ENCODE results near the gene ENTPD7.
"Not testable (repeated sequence)": the region's sequence is repeated elsewhere in the genome, so short reads cannot be mapped to it uniquely, and the experiment has no call there.

Gene ENTPD7

DNA sequence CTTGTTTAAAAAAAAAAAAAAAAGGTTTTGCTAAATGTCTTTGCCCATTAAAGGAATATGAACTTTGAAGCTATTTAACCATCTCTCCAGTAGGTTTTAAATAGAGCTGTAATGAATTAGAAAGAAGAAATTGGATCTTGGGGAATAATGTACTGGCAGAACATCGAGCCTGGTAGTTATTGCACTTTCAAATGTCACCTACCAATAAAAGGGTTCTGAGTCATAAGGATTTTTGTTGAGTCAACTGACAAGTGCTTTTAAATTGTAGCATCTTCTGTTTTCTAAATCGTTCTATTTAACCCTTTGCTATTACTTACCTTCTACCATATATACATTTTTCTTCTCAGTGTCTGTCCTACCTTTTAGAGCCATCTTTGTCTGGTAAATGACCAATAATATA lies 83.4 kb downstream of the ENTPD7 start:
- Mint-ChIP-seq H3K4me1 (peaks cover 4% of the 10 kb centered on the region), H3K36me3 (peaks cover 84% of the 10 kb centered on the region), H3K27ac (no peak overlapping the region), H3K27me3 (no peaks in the 10 kb centered on the region), H3K9me3 (peaks cover 8% of the 10 kb centered on the region), H3K4me3 (no peak overlapping the region)
- ATAC-seq, result no peak

- Mint-ChIP-seq H3K27me3 (no peaks in the 10 kb centered on the region), H3K4me3 (no peak overlapping the region), H3K36me3 (peaks cover 85% of the 10 kb centered on the region), H3K9me3 (peaks cover 8% of the 10 kb centered on the region), H3K4me1 (peaks cover 4% of the 10 kb centered on the region), H3K27ac (no peak overlapping the region)
- no peak for ATAC-seq
These were observed 84.5 kb downstream of the ENTPD7 start for GRCh38 chr10:99743841-99744240.

DNA sequence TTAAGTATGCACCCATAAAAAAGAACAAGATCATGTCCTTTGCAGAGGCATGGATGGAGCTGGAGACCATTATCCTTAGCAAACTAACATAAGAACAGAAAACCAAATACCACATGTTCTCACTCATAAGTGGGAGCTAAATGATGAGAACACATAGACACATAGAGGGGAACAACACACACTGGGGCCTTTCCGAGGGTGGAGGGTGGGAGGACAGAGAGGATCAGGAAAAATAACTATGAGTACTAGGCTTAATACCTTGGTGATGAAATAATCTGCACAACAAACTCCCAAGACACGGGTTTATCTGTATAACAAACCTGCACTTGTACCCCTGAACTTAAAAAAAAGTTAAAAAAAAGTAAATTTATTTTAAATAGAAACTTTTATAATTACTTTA lies 86.9 kb downstream of the ENTPD7 start:
- not testable (repeated sequence) for ATAC-seq, H3K27me3 Mint-ChIP-seq, H3K4me1 Mint-ChIP-seq, H3K9me3 Mint-ChIP-seq, H3K27ac Mint-ChIP-seq, H3K4me3 Mint-ChIP-seq
- H3K36me3 Mint-ChIP-seq, result peaks cover 79% of the 10 kb centered on the region

DNA sequence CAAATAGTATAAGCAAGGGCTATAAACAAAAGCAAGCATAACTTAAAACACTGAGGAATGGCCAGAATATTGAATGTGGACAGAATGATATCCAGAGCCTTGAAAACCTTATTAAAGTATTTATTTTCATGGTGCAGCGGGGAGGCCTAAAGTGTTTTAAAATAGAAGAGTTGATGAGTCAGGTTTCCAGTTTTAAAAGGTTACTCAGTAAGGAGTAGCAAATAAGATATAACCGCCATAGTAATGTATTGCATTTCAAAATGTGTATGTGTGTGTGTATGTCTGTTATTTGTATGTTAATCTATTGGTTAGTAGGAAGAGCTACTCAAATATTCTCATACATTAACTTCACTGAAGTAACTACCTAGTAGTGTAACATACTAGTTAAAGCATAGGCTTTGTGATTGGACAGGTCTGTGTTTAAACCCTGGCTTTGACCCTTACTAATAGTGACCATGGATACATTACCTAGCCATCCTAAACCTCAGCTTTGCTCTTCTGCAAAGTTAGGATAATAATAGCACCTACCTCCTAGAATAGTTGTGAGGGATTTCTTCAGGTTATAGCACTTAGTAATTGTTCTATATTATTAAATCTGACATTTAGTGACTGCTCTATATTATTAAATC lies 89.6 kb downstream of the ENTPD7 start:
- H3K4me1 Mint-ChIP-seq, result no peaks in the 10 kb centered on the region
- H3K27ac Mint-ChIP-seq, result no peak overlapping the region
- no peak overlapping the region for H3K4me3 Mint-ChIP-seq
- no peak for ATAC-seq
- H3K9me3 Mint-ChIP-seq, result no peaks in the 10 kb centered on the region
- peaks cover 62% of the 10 kb centered on the region for H3K36me3 Mint-ChIP-seq
- no peaks in the 10 kb centered on the region for H3K27me3 Mint-ChIP-seq

- Mint-ChIP-seq H3K36me3 (peaks cover 52% of the 10 kb centered on the region), H3K27me3 (no peaks in the 10 kb centered on the region), H3K9me3 (no peaks in the 10 kb centered on the region), H3K27ac (no peak overlapping the region), H3K4me3 (no peak overlapping the region), H3K4me1 (no peaks in the 10 kb centered on the region)
- no peak for ATAC-seq
These were observed 91.3 kb downstream of the ENTPD7 start for GRCh38 chr10:99750641-99751040.

DNA sequence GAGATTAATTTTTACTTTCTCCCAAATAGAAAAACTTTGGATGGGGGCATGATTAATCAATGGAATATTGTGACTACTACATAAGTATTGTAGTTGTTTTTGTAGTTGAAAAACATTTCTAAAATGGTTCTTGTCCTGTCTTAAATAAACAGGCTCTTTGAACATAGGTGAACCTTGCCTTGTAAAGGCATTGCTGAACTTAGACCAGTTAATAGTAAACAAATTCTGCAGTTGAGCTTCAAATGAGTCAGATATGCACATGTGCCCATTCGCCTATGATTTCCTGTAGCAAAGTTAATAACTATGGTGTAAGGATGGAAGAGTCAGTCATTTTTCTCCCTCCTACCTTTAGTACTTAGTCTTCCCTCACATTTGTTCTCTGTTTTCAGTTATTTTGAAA lies 95.4 kb downstream of the ENTPD7 start:
- H3K9me3 Mint-ChIP-seq, result no peaks in the 10 kb centered on the region
- no peak for ATAC-seq
- peaks cover 57% of the 10 kb centered on the region for H3K36me3 Mint-ChIP-seq
- no peaks in the 10 kb centered on the region for H3K4me1 Mint-ChIP-seq
- no peak overlapping the region for H3K27ac Mint-ChIP-seq
- H3K27me3 Mint-ChIP-seq, result no peaks in the 10 kb centered on the region
- no peak overlapping the region for H3K4me3 Mint-ChIP-seq
